Measurements from ENCODE around the gene RAB7B. TPM values are rescaled to one million over a fixed set of nuclear protein-coding genes. Genes with fewer than 3 reads are reported as not detected.

RAB7B gene
- total RNA-seq, 8 experiments from 2014 or later, result 0.11 to 4.6 (median 1.0) TPM

GRCh38 chr1:205934788-205935187, 68.4 kb downstream of the RAB7B start:
- Histone ChIP-seq H3K4me3 (no peak overlapping the region), H3K27ac (no peak overlapping the region), H3K4me1 (replicated peaks in 1 of 2) (peaks cover 15 to 18% of the 10 kb centered on the region in 2 donors)
- 76 to 97% (median 90%) methylated on average over 2 to 6 of the region's 7 CpGs; no CpG with 5 or more reads in 3 of the 10 experiments for WGBS, 10 experiments
- ATAC-seq (replicated peaks in 6 of 8), result no peak
- in situ Hi-C loops (cut with MboI; ENCODE audit: low pct_unique_long_range_greater_than_20kb in 2 of 9, low sequenced_read_pairs in 9 of 9, unreplicated experiment in 9 of 9), result no loop called here

- peak overlapping the region; percentile 8 to 26 for H3K27ac ChIP-seq
- no peak overlapping the region for H3K4me3 ChIP-seq
- ATAC-seq (replicated peaks in 6 of 8), result peak in 7 of 8 experiments; percentile 54 to 93 (median 88)
- in situ Hi-C loops (cut with MboI; ENCODE audit: low pct_unique_long_range_greater_than_20kb in 2 of 9, low sequenced_read_pairs in 9 of 9, unreplicated experiment in 9 of 9), result no loop called here
- H3K4me1 ChIP-seq (replicated peaks in 1 of 2), result peaks cover 11 to 13% of the 10 kb centered on the region in 2 donors
- 20 to 75% (median 37%) methylated on average over 1 to 5 of the region's 7 CpGs; no CpG with 5 or more reads in 1 of the 10 experiments for WGBS, 10 experiments
Measured at GRCh38 chr1:205933671-205934618, 69.2 kb downstream of the RAB7B start.

DNA sequence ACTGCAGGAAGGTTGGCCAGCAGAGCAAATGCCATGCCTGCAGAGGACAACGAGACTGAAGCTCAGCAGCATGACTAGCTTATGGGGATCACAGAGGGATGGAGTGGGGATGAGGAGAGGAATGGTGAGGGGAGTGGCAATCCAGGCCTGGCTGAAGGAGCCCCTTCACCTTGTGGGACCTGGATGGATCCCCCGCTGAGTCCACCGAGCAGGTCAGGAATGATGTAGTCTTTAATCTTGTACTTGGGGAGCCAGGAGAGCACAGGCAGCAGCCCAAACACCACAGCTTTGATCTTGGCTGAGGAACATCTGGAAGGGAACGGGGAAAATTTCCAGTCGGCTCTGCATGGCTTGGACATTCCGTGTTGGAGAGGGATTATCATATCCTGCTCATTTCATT, 70.4 kb downstream of the RAB7B start:
- Histone ChIP-seq H3K4me1 (replicated peaks in 1 of 2) (peaks cover 13 to 18% of the 10 kb centered on the region in 2 donors), H3K4me3 (no peak overlapping the region), H3K27ac (no peak overlapping the region)
- peak in 1 of 8 experiments; percentile 30 for ATAC-seq (replicated peaks in 6 of 8)
- in situ Hi-C loops (cut with MboI; ENCODE audit: low pct_unique_long_range_greater_than_20kb in 2 of 9, low sequenced_read_pairs in 9 of 9, unreplicated experiment in 9 of 9), result no loop called here
- 18 to 100% (median 91%) methylated on average over 1 to 6 of the region's 6 CpGs; no CpG with 5 or more reads in 4 of the 10 experiments for WGBS, 10 experiments

GRCh38 chr1:205930799-205931281, 72.4 kb downstream of the RAB7B start:
- no peak for ATAC-seq (replicated peaks in 6 of 8)
- H3K4me1 ChIP-seq (replicated peaks in 1 of 2), result peaks cover 13 to 18% of the 10 kb centered on the region in 2 donors
- in situ Hi-C loops (cut with MboI; ENCODE audit: low pct_unique_long_range_greater_than_20kb in 2 of 9, low sequenced_read_pairs in 9 of 9, unreplicated experiment in 9 of 9), result no loop called here
- 60 to 93% (median 83%) methylated on average over 1 to 4 of the region's 4 CpGs; no CpG with 5 or more reads in 1 of the 10 experiments for WGBS, 10 experiments
- H3K4me3 ChIP-seq, result no peak overlapping the region
- no peak overlapping the region for H3K27ac ChIP-seq

GRCh38 chr1:205930195-205930577, 73.0 kb downstream of the RAB7B start:
- H3K27ac ChIP-seq, result no peak overlapping the region
- WGBS, 10 experiments, result 93 to 100% (median 100%) methylated on average over 1 of the region's 1 CpG; no CpG with 5 or more reads in 3 of the 10 experiments
- no peak for ATAC-seq (replicated peaks in 6 of 8)
- H3K4me3 ChIP-seq, result no peak overlapping the region
- in situ Hi-C loops (cut with MboI; ENCODE audit: low pct_unique_long_range_greater_than_20kb in 2 of 9, low sequenced_read_pairs in 9 of 9, unreplicated experiment in 9 of 9), result no loop called here
- H3K4me1 ChIP-seq (replicated peaks in 1 of 2), result peaks cover 13 to 18% of the 10 kb centered on the region in 2 donors

DNA sequence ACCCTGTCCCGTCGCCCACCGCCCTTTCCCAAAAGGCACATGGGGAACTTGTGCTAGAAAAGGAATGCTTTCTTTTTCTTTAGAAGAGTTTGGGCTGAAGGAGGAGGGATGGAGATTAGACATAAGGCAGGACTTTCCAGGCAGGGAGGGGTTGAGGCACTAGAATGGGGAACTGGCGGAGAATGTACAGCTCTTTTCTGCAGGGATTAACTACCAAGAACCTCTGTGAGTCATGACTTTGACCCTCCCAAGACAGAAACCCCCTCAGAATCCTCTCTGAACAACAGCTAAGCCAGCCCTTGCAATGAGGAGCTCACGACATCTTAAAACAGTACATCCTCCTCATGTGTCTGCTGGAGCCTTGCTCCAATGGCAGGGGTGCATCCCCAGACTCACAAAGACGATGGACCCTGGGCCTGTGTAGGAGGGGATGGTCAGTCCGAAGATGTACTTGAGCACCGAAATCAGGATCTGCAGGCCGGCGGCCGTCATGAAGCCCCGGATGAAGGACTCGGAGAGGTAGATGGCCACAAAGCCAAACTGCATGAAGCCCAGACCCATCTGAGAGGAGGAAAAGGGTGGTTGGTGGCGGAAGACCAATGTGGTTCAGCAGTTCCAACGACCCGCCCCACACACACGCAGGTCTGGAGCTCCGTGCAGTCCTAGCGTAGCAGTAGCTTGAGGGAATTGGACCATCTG, 73.5 kb downstream of the RAB7B start:
- no peak overlapping the region for H3K27ac ChIP-seq
- ATAC-seq (replicated peaks in 6 of 8), result no peak
- 50 to 100% (median 97%) methylated on average over 1 to 18 of the region's 19 CpGs; no CpG with 5 or more reads in 2 of the 10 experiments for WGBS, 10 experiments
- no peak overlapping the region for H3K4me3 ChIP-seq
- H3K4me1 ChIP-seq (replicated peaks in 1 of 2), result peaks cover 13 to 18% of the 10 kb centered on the region in 2 donors
- in situ Hi-C loops (cut with MboI; ENCODE audit: low pct_unique_long_range_greater_than_20kb in 2 of 9, low sequenced_read_pairs in 9 of 9, unreplicated experiment in 9 of 9), result no loop called here

GRCh38 chr1:205928317-205928716, 74.9 kb downstream of the RAB7B start:
- Histone ChIP-seq H3K4me3 (no peak overlapping the region), H3K27ac (no peak overlapping the region), H3K4me1 (replicated peaks in 1 of 2) (peaks cover 5 to 12% of the 10 kb centered on the region in 2 donors)
- in situ Hi-C loops (cut with MboI; ENCODE audit: low pct_unique_long_range_greater_than_20kb in 2 of 9, low sequenced_read_pairs in 9 of 9, unreplicated experiment in 9 of 9), result no loop called here
- WGBS, 10 experiments, result 60 to 93% (median 81%) methylated on average over 1 to 5 of the region's 5 CpGs; no CpG with 5 or more reads in 4 of the 10 experiments
- peak in 4 of 8 experiments; percentile 28 to 78 (median 43) for ATAC-seq (replicated peaks in 6 of 8)

DNA sequence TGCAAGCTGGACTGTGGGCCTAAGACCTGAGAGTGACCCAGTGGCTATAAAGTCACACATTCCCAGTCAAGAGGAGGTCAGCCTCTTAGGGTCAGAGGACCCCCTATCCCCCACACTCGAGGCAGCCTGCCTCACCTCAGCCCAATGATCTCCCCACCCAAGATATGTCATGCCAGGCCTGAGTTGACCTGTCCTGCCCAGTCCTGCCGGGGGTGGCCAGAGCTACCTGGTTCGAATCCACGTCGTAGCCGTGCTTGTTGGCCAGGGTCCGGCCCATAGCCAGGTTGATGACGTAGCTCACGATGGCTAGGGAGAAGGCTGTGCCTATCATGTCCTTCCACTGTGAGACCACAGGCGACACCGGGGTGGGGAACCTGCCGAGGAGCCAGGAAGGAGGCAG, 75.5 kb downstream of the RAB7B start:
- Histone ChIP-seq H3K27ac (no peak overlapping the region), H3K4me3 (no peak overlapping the region), H3K4me1 (replicated peaks in 1 of 2) (peaks cover 0 to 7% of the 10 kb centered on the region in 2 donors)
- in situ Hi-C loops (cut with MboI; ENCODE audit: low pct_unique_long_range_greater_than_20kb in 2 of 9, low sequenced_read_pairs in 9 of 9, unreplicated experiment in 9 of 9), result no loop called here
- ATAC-seq (replicated peaks in 6 of 8), result no peak
- WGBS, 10 experiments, result 83% methylated on average over 9 of the region's 12 CpGs; no CpG with 5 or more reads in 9 of the 10 experiments

- Histone ChIP-seq H3K27ac (no peak overlapping the region), H3K4me1 (replicated peaks in 1 of 2) (peaks cover 0 to 7% of the 10 kb centered on the region in 2 donors), H3K4me3 (no peak overlapping the region)
- WGBS, 10 experiments, result 40 to 100% (median 92%) methylated on average over 1 to 5 of the region's 6 CpGs; no CpG with 5 or more reads in 5 of the 10 experiments
- in situ Hi-C loops (cut with MboI; ENCODE audit: low pct_unique_long_range_greater_than_20kb in 2 of 9, low sequenced_read_pairs in 9 of 9, unreplicated experiment in 9 of 9), result no loop called here
- ATAC-seq (replicated peaks in 6 of 8), result no peak
Measured at GRCh38 chr1:205927247-205927646, 75.9 kb downstream of the RAB7B start.

Other genes starting within 250 kb of the RAB7B start
- gene RAB29, start 227.9 kb downstream of the RAB7B start, total RNA-seq, result 10 to 100 TPM in 4 of 8 experiments, 1 to 10 TPM in 4; 1.6 to 26.2 (median 6.6) TPM
- gene SLC41A1, start 190.2 kb downstream of the RAB7B start, total RNA-seq, result 10 to 100 TPM in 6 of 8 experiments, 1 to 10 TPM in 2; 9.1 to 72.4 (median 16.0) TPM
- 1 to 10 TPM in 2 of 8 experiments, under 1 TPM in 5, not detected in 1; 0.05 to 1.8 (median 0.52) TPM for gene PM20D1, start 153.3 kb downstream of the RAB7B start, total RNA-seq
- 1 to 10 TPM in 1 of 8 experiments, under 1 TPM in 5, not detected in 2; 0.05 to 2.0 (median 0.33) TPM for gene SLC26A9, start 59.9 kb downstream of the RAB7B start, total RNA-seq
- under 1 TPM in 1 of 8 experiments, not detected in 7; 0.76 TPM for gene CTSE, start 20.5 kb upstream of the RAB7B start, total RNA-seq
- gene RHEX, start 49.8 kb upstream of the RAB7B start, total RNA-seq, result 1 to 10 TPM in 1 of 8 experiments, under 1 TPM in 2, not detected in 5; 0.29 to 1.2 (median 0.87) TPM
- 1 to 10 TPM in 1 of 8 experiments, under 1 TPM in 5, not detected in 2; 0.05 to 1.3 (median 0.21) TPM for gene AVPR1B, start 114.0 kb upstream of the RAB7B start, total RNA-seq
- gene FAM72A, start 199.4 kb upstream of the RAB7B start, total RNA-seq, result 10 to 100 TPM in 1 of 8 experiments, 1 to 10 TPM in 7; 1.8 to 11.1 (median 5.7) TPM
- 10 to 100 TPM; 25.9 to 44.1 (median 32.1) TPM for gene SRGAP2, start 200.1 kb upstream of the RAB7B start, total RNA-seq

Measured in motor neuron (in vitro differentiated cells).